Type B pancreatic cell (in vitro differentiated cells): Measurements from ENCODE around the gene CAMKMT. TPM values are rescaled to one million over a fixed set of nuclear protein-coding genes. Genes with fewer than 3 reads are reported as not detected.

Experiments used
- DNase-seq: peaks from one replicate; pipeline ENCODE4 v3.0.0; 2021; ENCODE audit warnings: mixed read lengths; ENCODE audit not compliant: unreplicated experiment; ENCODE audit errors: extremely low spot score
- H3K27ac Mint-ChIP-seq: 2 replicates; pipeline ENCODE4 v1.8.0; 2021; ENCODE audit warnings: mild to moderate bottlenecking, mixed read lengths
- H3K27me3 Mint-ChIP-seq: 2 replicates; pipeline ENCODE4 v1.8.0; 2021; ENCODE audit warnings: mixed read lengths
- H3K36me3 Mint-ChIP-seq: 2 replicates; pipeline ENCODE4 v1.8.0; 2021; ENCODE audit warnings: mixed read lengths
- H3K4me1 Mint-ChIP-seq: one replicate; pipeline ENCODE4 v1.8.0; 2021; ENCODE audit warnings: mixed read lengths; ENCODE audit not compliant: unreplicated experiment
- H3K4me3 Mint-ChIP-seq: 2 replicates; pipeline ENCODE4 v1.8.0; 2021; ENCODE audit warnings: mild to moderate bottlenecking, mixed read lengths
- H3K9me3 Mint-ChIP-seq: 2 replicates; pipeline ENCODE4 v1.8.0; 2021; ENCODE audit warnings: mixed read lengths
- total RNA-seq: library from RNA; stranded (reverse); gene quantifications from 2 replicates; pipeline ENCODE4 v1.2.1, GENCODE V29; 2021; ENCODE audit warnings: low replicate concordance
- TF ChIP-seq, protein P1 (sequence below): fragments of 200-600 bp; sonication (generic); conservative IDR thresholded peaks from 2 replicates; pipeline ENCODE4 v1.5.0; 2021; ENCODE audit warnings: antibody characterized with exemption, mild to moderate bottlenecking

The CAMKMT gene
- total RNA-seq, 1 donor from 2014 or later = 7.7 TPM

GRCh38 chr2:44462934-44463849 is 101.4 kb downstream of the CAMKMT start:
- Mint-ChIP-seq H3K36me3 (no peaks in the 10 kb centered on the region), H3K27ac (no peak overlapping the region), H3K27me3 (no peaks in the 10 kb centered on the region), H3K4me1 (no peaks in the 10 kb centered on the region), H3K4me3 (no peak overlapping the region), H3K9me3 (peaks cover 25% of the 10 kb centered on the region)
- no peak for DNase-seq
- TF ChIP-seq, protein P1, sequence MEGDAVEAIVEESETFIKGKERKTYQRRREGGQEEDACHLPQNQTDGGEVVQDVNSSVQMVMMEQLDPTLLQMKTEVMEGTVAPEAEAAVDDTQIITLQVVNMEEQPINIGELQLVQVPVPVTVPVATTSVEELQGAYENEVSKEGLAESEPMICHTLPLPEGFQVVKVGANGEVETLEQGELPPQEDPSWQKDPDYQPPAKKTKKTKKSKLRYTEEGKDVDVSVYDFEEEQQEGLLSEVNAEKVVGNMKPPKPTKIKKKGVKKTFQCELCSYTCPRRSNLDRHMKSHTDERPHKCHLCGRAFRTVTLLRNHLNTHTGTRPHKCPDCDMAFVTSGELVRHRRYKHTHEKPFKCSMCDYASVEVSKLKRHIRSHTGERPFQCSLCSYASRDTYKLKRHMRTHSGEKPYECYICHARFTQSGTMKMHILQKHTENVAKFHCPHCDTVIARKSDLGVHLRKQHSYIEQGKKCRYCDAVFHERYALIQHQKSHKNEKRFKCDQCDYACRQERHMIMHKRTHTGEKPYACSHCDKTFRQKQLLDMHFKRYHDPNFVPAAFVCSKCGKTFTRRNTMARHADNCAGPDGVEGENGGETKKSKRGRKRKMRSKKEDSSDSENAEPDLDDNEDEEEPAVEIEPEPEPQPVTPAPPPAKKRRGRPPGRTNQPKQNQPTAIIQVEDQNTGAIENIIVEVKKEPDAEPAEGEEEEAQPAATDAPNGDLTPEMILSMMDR = no peak

DNA sequence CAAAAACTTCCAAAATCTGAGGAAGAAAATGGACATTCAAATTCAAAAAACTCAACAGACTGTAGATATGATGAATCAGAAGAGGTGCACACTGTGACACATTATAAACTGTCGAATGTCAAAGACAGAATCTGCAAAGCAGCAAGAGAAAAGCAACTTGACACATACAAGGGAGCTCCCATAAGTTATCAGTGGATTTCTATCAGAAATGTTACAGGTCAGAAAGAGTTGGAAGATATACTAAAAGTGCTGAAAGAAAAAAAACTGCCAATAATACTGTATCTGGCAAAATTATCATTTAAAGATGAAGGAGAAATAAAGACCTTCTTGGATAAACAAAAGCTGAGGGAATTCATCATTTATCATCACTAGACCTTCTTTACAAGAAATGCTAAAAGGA is 102.7 kb downstream of the CAMKMT start:
- Mint-ChIP-seq H3K36me3 (no peaks in the 10 kb centered on the region), H3K27ac (no peak overlapping the region), H3K27me3 (no peaks in the 10 kb centered on the region), H3K4me1 (no peaks in the 10 kb centered on the region), H3K4me3 (no peak overlapping the region), H3K9me3 (peaks cover 25% of the 10 kb centered on the region)
- DNase-seq = no peak
- TF ChIP-seq, protein P1 = no peak

DNA sequence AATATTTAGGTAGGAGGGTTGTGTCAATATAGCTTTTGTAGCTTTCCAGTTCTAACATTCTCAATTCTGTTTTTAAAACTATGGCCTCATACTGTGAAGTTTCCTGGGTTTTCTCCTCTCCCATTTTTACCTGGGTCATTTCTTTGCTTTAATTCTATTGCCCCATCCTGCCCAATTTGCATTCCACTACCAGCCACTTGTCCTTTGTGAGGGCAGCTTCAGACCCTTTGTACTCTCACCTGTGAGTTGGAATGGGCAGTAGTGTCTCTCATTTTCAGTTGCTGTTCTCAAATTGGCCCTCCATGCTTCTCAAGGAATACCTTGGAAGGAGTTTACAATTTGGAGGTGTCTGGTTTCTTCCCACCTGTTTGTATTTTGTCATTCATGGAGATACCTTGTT is 108.4 kb downstream of the CAMKMT start:
- no peak overlapping the region for H3K4me3 Mint-ChIP-seq
- H3K4me1 Mint-ChIP-seq = no peaks in the 10 kb centered on the region
- TF ChIP-seq, protein P1 = no peak
- H3K9me3 Mint-ChIP-seq = peaks cover 9% of the 10 kb centered on the region
- H3K36me3 Mint-ChIP-seq = no peaks in the 10 kb centered on the region
- no peak overlapping the region for H3K27ac Mint-ChIP-seq
- no peak for DNase-seq
- no peaks in the 10 kb centered on the region for H3K27me3 Mint-ChIP-seq

- Mint-ChIP-seq H3K4me1 (peaks cover 10% of the 10 kb centered on the region), H3K36me3 (no peaks in the 10 kb centered on the region), H3K9me3 (no peaks in the 10 kb centered on the region), H3K27me3 (no peaks in the 10 kb centered on the region), H3K4me3 (no peak overlapping the region), H3K27ac (no peak overlapping the region)
- TF ChIP-seq, protein P1 = no peak
- DNase-seq = no peak
Observed at GRCh38 chr2:44477657-44478414, 116.1 kb downstream of the CAMKMT start.

DNA sequence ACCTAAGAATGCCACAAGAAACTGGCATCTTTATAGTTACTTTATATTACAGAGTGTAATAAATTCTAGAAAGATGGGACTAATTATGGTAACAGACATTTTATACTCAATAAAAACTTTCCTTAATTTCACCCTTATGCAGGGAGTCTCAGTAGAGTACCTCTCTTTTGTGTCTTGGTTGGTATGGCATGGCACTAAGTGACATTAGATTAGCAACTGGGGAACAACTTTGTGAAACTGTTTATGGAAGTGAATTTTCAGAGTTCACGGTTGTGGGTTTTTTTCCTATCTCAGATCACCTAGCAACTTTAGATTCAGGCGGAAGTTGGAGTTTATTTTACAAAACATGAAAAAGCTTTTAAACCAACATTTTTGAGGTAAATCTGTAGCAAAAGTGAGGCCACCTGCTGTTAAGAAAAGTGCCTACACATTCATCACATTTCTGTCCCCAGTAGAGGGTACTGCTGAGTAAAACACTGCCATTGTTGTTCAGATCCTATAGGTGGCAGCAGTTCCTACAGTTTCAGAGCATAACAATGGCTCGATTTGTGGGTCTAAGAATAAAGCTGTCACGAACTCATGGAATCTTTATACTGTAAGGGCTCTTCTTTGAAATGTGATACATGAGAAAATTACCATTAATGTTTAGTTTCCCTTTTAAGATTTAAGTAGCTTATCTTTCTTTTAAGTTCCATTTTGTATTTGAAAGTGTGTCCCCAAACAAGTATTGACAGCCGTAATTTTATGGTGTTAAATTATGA is 117.6 kb downstream of the CAMKMT start:
- no peak overlapping the region for H3K27ac Mint-ChIP-seq
- peaks cover 10% of the 10 kb centered on the region for H3K4me1 Mint-ChIP-seq
- H3K4me3 Mint-ChIP-seq = no peak overlapping the region
- TF ChIP-seq, protein P1 = peak; percentile 99
- no peaks in the 10 kb centered on the region for H3K27me3 Mint-ChIP-seq
- no peaks in the 10 kb centered on the region for H3K9me3 Mint-ChIP-seq
- H3K36me3 Mint-ChIP-seq = no peaks in the 10 kb centered on the region
- no peak for DNase-seq
